HT-29 (cell line): Measurements from ENCODE around the gene TM9SF1. TPM values are rescaled to one million over a fixed set of nuclear protein-coding genes. Genes with fewer than 3 reads are reported as not detected.

Source experiments
- DNase-seq: peaks from one replicate; pipeline ENCODE4 v3.0.0-alpha.2; 2015; ENCODE audit warnings: low spot score
- total RNA-seq: library from RNA; depleted of rRNA; stranded (reverse); fragments of >200 nt; shearing (Covaris generic); gene quantifications from 2 replicates; pipeline ENCODE4 v1.2.3, GENCODE V29; 2014; rRNA removed

Gene TM9SF1
- 41.4 and 44.4 TPM in 2 replicates for total RNA-seq

DNA sequence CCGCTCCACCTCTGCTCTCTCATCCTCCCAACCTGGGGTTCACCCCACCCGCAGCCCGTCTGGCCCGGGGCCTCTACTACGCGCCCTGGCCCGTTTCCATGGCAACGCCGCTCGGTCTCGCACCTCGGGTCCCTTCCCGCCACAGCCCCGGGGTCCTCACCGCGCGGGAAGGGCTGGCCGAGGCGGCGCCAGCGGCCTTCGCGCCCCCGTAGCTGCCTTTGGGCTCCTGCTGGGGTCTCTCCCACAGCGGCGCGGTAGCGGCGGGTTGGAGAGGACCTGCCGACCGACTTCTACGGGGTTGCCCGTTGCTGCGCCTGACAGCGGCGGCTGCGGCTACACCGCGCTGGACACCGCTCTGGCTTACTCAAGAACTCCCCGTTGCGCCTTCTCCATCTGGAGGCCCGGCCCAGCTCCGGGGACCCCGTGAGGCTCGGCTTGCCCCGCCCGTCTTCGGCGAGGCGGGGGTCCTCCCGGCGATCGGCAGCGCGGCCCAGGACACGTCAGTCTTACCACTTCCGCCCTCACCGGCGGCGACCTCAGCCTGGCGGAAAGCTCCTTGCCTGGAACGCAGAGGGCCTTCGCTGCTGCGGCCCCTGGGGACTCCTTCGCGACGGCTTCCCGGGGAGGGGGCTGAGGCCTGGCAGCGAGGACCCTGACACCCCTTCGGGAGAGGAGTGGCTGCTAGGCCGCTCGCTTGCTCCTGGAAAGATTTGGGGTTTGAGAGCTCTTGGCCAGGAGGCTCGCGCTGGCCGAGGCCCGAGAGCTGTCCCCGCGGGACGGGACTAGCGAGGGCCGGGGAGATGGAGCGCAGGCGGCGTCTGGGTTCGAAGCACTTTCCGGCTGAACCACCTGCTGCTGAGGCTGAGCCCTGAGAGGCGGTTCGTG lies at the start of gene TM9SF1:
Gene TM9SF1 (minus strand): TSS at position 256 of the 885 bp plus-strand sequence. CDS start 422 bp downstream, outside the sequence.
- DNase-seq = peak; percentile 73

DNA sequence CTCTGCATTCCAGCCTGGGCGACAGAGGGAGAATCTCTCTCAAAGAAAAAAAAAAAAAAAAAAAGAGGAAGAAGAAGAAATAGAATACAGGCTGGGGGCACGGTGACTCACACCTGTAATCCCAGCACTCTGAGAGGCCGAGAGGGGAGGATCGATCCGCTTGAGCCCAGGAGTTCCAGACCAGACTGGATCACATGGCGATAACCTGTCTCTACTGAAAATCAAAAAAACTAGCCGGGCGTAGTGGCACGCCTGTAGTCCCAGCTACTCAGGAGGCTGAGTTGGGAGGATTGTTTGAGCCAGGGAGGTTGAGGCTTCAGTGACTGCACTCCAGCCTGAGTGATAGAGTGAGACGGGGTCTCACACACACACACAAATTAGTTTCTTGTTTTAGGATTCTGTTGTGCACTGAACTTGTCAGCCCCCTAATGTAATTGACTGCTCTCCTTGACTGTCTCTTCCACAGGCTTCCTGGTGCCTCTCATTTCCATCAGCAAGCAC lies 48.1 kb upstream of the TM9SF1 start:
- DNase-seq = no peak

GRCh38 chr14:24241829-24242443 lies 46.7 kb upstream of the TM9SF1 start:
- peak; percentile 85 for DNase-seq

DNA sequence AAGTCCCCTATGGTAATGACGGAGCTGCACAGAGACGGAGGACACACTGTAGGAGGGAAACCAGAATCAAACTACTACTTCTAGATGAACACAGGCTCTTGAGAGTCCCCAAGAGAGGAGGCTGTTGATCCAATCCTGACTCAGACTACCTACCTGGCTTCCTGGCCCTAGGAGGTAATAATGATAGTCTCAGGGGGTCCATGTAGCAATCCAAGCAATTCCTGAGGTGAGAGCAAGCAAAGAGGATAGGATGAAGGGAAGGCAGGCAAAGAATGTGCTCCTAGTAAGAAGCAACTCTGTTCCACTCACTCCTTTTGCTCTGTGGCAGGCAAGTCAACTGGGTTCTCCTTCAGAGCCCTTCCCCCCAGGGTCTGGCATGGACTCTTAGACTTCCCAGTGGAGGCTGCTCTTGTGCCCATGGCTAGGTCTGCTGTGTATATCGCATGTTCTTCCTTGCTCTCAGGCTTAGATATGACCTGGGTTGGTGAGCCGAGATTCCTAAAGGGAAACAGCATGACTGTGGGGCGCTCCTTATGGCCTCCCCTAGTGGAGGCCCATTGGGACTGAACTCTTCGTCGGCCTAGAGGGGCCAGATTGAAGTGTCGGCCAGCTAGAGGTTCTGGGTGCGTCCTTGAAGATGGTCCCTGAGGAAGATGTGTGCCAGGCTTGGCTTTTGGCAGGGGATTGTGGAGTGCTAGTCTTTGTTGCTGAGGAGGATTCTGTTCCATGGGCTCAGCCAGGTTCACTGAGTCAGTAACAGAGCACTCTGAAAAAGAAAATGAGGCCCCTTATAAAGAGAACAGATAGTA lies 45.1 kb upstream of the TM9SF1 start:
- DNase-seq = no peak

DNA sequence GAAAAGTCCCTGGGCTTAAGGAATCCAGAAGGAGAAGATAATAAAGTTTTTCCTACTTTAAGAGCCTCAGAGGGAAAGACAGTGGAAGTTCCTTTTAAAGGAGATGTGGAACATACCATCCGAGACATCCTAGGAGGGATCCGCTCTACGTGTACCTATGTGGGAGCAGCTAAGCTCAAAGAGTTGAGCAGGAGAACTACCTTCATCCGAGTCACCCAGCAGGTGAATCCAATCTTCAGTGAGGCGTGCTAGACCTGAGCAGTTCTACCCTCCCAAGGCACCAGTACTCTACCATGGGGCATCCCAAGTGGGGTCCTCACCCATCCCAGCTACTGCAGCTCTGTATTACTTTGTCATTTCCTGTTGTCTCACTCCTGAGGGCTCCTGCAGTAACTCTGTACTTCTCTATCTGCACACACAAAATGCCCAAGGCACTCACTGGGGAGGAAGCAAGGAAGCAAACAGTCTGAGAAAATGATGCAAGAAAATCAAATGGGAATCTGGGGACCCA lies 43.3 kb upstream of the TM9SF1 start:
- DNase-seq = no peak

- DNase-seq = no peak
Observed at GRCh38 chr14:24238123-24238522, 42.9 kb upstream of the TM9SF1 start.

DNA sequence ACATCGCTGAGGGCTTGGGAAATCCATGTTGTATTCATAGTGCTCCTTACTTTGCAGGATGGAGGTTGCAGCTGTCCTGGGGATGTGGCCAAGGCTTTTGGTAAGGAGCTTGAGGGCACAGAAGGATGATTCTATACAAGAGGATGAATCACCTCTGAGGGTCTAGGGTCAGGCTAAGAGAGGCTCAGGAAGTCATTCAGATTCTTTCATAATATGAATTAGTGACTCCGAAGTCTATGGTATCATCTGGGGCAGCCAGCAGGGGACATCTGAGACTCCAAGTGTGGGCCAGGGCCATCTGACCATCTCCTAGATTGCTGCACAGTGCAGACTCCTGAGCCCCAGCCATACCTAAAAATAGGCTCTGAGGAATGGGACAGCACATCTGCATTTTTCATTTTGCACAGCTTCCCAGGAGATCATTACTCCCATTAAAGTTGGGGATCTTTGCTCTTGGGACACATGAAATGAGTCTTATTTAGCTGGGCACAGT lies 42.3 kb upstream of the TM9SF1 start:
- DNase-seq = no peak

DNA sequence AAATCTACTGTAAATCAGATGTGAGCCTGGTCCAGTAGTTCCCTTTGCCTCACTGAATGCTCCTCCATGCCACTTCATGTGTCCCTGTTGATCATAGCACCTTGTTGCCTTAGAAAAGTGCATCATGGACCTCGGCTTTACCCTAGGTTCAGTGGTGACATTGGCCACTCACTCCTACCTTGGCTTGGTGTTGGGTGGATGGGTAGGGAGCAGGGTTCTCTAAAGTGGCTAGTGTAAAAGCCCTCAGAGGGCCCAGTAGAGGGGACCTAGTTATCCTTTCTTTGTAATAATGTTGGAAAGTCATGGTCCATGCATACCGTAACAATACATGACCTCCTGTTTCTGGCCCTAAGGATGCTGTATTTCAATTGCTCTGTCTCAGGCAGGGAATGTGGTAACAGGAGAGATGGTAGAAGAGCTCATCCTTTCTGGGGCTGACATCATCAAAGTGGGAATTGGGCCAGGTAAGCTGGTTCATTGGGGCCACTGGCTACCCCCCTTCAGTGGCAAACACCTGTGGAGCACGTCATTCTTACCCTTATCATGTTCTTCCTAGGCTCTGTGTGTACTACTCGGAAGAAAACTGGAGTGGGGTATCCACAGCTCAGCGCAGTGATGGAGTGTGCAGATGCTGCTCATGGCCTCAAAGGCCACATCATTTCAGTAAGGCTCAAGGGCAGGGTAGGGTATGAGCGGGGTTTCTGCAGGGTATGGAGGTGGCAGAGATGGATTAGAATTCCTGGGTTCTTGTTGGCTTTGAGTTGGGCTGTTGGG lies 41.6 kb upstream of the TM9SF1 start:
- no peak for DNase-seq

DNA sequence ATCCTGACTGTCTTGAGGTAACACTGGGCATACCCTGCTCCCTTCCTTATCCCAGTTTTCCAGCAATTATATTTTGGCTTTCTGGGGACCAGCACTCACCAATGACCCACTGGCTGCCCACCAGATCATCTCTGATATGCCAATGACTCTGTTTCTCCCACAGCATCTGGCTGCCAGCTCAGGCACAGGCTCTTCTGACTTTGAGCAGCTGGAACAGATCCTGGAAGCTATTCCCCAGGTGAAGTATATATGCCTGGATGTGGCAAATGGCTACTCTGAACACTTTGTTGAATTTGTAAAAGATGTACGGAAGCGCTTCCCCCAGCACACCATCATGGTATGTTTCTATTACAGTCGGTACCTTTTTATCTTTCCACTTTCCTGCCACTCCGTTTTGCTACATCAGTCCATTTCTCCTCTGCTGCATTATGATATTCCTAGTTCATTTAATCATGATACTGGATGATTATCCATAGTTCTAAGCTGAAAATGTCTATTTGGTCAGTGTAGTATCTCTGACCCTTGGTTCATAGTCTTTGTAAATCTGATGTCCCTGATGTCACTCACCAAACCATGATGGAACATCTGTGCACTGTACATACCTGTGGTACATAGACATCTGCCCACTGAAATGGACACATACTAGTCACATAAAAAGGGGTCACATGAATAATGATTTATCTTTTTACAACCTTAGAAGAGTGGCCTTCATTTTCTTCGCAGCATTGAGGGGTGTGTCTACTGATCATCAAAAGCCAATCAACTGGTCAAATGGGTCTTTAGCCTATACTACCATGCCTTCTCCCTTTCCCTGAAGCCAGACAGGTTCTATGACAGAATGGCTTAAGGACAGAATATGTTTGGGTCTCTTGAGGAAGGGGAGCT lies 40.8 kb upstream of the TM9SF1 start:
- no peak for DNase-seq

DNA sequence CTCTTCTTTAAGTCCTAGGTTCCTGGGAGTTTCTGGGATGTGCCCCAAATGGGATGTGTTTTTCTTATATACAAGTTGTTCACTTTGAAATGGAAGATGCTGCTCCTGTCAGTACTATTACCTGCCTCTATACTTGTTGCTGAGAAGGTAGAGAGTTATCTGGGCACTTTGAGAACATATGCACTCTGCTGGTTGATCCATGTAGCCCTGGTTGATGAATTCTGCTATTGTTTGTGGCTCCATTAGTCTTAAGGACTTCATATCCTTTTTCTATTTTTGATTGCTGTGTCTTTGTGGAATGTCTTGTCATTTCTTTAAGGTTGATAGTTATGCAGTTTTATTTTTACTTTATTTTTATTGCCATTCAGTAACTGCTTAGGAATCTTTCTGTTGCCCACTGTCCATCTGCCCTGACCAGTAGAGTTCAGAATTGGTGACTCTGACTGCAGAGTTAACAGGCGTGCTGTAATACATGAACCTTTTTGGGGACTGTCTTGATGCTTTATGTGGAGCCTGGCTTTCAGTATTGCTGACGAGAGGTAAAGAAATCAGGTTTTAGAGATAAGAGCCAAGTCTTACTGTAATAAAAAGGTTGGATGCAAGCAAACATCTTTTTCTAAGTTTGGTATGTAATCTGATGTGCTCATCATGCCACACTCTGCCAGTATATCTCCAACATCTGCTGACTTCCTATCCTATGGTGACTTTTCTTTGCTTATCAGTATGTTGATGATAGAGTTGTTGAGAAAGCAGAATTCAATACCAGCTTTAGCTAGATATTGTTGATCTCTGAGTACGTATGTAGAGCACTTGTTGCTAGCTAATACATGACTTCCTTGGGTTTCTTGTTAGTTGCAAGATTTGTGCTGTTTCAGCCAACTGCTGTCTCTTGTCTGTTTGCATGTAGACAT lies 39.1 kb upstream of the TM9SF1 start:
- DNase-seq = no peak

GRCh38 chr14:24233538-24233866 lies 38.3 kb upstream of the TM9SF1 start:
- DNase-seq = no peak

DNA sequence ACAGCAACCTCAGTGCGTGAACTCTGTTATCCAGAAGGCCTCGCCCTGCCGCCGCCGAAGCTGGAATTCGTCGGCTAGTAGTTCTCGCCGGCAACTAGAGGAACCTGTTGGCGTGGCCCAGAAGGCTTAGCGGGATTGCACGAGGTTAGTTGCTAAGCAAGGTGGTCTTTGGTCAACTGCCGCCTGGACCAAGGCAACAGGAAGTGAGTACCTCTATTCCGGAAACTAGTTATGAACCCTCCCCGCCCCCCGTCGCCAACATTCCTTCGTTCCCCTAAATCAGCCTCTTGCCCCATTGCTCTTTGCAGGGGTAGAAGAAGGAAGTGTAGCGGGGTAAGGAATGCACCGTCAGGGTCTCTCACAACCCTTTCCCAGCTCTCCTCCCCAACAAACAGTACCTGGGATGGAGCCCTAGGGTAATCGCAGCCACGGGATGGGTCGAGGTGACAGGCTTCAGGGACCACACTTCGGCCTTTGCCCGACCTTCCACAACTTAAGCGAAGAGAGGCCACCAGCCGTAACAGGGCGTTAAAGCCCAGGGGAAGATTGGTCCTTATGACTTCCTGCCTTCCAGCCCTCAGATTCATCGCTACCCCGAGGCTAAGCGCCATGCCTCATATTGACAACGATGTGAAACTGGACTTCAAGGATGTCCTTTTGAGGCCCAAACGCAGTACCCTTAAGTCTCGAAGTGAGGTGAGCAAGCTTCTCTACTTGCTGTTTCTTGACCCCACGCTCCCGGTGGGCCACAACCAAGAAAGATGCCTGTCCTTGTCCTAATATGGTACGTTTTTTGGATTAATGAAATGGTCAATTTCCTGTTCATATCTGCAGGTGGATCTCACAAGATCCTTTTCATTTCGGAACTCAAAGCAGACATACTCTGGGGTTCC lies 37.6 kb upstream of the TM9SF1 start, which contains the start of gene GMPR2:
Gene GMPR2 (plus strand): TSS at position 285 of the 893 bp plus-strand sequence. CDS start 325 bp downstream, at position 610.
- DNase-seq = no peak

GRCh38 chr14:24232121-24232644 lies 36.9 kb upstream of the TM9SF1 start, which contains the start of gene NEDD8:
NEDD8 (minus strand) TSS chr14:24232367; CDS start chr14:24232267, 100 bp downstream.
- peak; percentile 88 for DNase-seq

DNA sequence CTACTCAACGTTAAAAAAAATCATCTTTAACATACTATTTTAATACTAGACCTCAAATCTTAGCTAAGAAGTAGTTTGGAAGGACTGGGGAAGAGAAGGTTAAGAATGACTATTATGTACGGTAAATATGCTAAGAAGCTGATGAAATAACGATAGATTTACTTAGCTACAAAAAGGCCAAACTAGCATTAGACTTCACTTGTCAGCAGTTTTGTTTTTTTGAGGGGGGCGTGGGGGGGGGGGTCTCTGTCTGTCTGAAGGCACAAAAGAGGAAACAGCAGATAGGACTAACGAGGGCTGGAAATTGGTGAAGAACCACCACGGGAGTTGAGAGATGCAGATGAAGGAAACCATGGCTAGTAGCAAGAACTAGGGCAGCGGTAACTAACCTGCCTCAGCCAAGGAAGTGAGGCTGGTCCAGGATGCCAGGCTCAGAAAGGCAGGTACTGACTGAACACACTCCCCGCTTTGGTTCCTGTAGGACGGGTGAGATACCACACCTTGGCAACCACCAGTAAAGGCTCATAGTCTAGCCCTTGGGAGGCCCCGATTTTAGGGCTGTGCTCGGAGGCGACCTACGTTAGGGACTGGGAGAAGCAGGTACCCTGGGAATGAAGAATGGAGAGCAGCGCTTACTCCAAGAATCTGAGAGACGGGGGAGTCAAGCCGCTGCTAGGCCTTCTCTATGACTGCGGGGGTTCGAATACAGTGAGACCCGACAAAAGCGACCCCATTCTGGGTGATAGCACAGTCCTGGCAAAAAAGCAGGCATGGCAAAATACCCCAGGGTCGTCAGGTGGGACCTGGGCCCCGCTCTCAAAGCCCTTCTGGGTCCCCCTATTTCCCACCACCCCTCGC lies 36.3 kb upstream of the TM9SF1 start:
- DNase-seq = peak; percentile 36

DNA sequence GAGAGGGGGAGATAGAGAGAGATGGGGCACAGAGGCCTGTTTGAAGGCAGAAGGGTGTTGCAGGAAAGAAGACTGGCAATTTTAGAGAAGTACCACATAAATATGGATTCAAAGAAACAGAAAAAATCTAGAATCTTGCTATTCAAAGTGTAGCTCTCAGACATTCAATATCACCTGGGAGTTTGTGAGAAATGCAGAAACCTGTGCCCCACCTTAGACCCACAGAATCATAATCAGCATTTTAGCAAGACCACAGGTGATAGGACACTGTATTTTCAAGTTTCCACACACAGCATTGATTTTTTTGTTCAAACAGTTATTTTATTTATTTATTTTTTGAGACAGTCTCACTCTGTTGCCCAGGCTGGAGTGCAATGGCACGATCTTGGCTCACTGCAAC lies 33.7 kb upstream of the TM9SF1 start:
- no peak for DNase-seq

DNA sequence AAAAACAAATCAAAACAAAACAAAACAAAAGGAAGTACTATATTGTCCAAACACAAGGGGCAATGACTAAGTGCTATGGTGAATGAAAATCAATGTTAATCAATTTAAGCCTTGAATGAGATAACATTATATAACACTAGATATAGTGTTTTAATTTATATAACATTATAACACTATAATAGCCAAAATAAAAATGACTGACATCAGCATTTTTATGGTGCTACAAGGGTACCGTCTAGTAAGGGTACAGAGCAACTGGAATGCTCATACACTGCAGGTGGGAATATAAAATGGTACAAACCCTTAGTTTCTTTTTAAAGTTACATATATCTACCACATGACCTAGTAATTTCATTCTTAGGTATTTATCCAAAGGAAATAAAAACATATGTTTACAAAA lies 31.2 kb upstream of the TM9SF1 start:
- DNase-seq = no peak
